Activated gamma-delta T cell treated with anti-CD3 and anti-CD28 coated beads, Interleukin-2, amount 50 U/mL, for 16 hours (primary cell): ENCODE measurements around the gene DNAH7.
"Not testable (repeated sequence)": the region's sequence is repeated elsewhere in the genome, so short reads cannot be mapped to it uniquely, and the experiment has no call there.

Experiments used
- DNase-seq: peaks from one replicate; pipeline ENCODE4 v3.0.0-alpha.2; 2020; ENCODE audit warnings: low read depth

Gene DNAH7

DNA sequence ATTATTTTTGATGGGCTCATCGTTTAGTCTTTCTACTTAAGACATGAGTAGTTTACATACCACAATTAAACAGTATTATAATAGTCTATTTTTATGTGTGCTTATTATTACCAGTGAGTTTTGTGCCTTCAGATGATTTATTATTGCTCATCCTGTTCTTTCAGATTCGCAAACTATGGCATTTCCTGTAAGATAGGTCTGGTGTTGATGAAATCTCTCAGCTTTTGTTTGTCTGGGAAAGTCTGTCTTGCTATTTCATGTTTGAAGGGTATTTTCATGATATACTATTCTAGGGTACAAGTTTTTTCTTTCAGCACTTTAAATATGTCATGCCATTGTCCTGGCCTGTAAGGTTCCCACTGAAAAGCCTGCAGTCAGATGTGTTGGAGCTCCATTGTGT is 101.3 kb downstream of the DNAH7 start:
- no peak for DNase-seq

DNA sequence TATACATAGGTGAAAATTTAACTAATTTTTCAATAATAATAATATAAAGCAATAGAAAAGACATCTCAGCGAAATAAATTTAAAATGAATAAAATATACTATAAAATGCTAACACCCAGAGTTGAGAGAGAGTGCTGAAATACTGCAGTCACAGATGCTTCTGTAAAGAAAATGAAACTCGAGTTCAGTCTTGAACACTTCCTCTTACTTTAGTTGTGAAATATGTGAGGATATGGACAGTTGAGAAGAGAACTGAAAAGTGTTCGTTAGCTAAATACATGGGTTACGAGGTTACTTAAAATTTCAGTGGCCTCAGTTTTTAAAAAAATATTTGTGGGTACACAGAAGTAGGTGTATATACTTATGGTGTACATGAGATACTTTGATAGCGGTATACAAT is 106.8 kb downstream of the DNAH7 start:
- no peak for DNase-seq

DNA sequence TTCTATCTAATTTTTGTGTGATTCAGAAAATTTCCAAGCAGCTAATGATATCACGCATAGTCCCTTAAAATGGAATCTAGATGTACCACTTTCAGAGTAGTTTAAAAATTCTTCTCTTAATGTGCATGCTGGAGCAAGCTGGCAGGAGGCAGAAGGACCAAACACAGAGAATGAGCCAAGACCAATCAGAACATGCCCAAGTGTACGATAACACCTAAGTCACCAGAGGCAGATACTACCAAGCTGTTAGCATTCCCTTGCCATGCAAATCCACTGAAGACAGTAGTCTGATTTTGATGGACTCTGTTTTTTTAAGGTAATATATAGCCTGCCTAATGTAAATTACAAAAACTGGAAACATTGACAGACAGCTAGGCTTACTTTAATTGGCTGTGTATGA is 109.3 kb downstream of the DNAH7 start:
- DNase-seq = no peak

DNA sequence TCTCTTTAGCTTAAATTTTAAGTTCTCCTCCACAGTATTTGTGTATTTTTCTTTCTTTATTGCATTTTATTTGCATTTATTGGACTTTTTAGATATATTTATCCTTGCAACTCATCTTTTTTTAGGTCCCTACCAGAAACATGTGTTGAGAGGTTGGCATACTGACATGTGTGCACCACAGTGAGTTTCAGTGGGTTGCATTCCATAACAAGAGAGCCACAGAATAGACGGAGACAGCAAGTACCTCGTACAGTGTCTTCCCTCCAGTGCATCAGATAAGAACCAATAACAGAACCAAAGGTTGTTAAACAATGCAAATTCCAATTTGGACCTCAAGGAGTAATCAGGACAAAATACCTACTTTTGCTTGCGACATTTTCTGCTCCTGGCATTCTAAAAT is 111.9 kb downstream of the DNAH7 start:
- no peak for DNase-seq

DNA sequence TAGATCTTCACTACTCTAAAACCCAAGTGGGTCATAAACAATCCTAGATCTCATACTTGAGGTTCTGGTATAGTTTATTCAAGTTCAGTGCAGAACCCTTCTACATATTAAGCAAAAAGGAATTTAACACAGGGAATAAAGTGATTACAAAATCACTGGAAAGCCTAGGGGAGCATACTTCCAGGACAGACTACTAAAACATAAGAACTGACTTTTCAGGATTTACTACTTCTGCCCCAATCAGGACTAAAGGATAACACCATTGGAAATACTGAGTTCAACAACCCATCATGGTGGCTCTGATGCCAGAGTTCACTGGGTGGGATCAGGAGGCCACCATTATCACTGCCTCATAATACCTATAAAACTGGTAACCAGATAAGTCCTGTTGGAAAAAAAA is 123.6 kb downstream of the DNAH7 start:
- no peak for DNase-seq

DNA sequence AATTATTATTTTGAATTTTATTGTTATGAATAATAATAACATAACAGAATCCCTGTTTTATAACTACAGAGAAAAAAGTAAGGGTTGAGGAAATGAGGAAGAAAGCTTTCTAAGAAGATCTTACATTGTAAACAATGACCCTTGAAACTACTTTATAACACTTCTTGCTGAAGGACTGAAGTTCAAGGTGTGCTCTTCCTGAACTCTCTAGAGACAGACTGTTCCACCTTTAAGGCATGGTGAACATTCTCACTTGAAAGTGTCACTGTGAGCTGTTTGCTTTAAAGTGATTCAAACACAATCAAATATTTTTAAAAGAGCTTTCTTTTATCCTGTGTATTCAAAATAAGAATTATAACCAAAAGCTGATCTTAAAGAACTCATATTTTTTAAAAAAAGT is 131.5 kb downstream of the DNAH7 start:
- no peak for DNase-seq

DNA sequence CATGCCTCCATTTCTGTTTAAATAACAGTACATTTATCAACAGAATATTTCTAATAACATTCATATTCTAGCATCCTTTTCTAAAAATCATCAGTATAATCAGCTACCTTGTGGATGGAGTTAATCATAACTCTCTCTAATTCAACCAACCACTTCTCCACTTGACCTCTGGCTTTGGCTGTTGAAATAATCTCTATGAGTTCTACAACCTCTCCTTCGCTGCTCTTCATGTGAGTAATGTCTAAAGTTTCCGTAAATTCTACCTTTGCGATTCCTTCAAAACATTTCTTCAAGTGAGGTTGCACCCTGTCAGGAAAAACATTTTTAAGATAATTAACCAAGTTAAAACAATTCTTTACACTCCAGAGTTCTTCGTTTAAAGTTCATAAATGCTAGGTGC is 134.2 kb downstream of the DNAH7 start:
- DNase-seq = no peak

DNA sequence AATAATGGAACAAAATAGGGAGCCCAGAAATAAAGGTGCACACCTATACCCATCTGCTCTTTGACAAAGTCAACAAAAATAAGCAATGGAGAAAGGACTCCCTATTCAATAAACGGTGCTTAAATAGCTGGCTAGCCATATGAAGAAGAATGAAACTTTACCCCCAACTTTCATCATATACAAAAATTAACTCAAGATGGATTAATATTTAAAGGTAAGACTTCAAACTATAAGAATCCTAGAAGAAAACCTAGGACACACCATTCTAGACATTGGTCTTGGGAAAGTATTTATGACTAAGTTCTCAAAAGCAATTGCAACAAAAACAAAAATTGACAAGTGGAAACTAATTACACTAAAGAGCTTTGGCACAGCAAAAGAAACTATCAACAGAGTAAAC is 139.1 kb downstream of the DNAH7 start:
- no peak for DNase-seq

DNA sequence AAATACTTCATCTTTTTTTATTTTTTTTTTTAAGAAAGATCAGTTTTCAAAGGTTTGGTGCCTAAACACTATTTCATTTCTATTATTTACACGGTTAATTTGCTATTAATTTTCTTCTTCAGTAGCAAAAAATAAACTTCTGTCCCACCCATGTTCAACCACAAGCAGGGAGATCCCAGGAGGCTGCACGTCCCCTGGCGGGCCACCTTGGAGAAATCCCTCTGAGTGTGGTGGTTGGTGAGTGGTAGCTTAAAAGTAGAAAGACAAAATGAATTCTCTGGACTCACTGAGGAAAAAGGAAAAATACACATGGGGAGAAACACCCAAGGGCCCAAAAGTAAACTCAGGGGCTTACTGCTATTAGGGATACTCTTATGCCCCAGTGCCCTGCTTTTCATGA is 143.5 kb downstream of the DNAH7 start:
- no peak for DNase-seq

DNA sequence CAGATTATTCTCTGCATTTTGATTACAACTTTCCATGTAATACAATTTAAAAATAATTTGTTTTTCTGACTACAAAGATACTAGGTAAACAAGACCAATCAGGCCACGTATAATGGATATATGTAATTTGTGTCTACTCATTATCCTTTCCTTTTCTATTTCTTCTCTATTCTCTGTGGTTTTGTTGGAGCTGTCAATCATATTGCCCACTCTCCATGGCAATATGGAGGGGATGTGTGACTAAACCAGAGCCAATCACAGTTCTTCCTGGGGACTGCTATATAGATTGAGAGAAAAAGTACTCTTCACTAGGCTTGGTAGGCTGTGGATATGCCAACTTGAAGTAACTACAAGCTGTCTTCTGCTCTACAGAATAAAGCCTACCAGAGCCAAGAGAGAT is 144.7 kb downstream of the DNAH7 start:
- DNase-seq = no peak

DNA sequence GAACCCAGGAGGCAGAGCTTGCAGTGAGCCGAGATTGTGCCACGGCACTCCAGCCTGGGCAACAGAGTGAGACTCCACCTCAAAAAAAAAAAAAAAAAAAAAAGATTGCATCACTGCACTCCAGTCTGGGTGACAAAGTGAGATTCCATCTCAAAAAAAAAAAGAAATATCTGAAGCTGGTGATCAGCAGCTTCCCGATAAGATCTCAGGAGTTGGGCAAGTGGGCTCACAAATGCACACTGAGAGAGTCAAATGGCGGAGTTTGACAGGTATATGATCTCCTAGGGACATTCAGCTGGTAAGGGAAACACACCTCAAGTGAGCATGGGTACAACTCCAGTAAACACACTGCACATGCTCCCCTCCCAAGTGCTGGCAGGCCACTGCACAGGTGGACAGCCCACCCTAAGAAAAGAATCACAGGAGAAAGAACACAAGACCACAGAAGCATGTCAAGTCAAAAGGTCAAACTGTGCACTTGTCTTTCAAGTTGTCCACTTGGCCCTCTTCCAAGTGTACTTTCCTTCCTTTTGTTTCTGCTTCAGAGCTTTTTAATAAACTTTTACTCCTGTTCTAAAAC is 151.5 kb downstream of the DNAH7 start:
- DNase-seq = not testable (repeated sequence)

DNA sequence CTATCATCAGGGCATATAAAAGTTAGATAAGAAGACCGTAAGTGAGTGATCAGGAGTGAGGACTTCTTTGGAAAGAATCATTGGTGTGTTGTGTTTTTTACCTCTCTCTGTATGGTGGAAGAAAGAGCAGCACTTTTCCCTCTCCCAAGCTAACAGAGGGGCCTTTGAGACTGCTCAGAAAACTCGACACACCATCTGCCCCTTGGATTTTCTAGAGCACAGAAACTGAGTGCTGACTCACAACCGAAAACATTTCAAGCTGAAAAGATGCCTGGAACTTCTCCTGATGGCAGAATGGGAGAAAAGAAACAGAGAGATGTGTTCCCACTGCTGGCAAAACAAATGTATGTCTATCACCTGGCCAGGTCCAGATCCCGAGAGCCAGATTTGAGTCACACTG is 156.6 kb downstream of the DNAH7 start:
- no peak for DNase-seq

DNA sequence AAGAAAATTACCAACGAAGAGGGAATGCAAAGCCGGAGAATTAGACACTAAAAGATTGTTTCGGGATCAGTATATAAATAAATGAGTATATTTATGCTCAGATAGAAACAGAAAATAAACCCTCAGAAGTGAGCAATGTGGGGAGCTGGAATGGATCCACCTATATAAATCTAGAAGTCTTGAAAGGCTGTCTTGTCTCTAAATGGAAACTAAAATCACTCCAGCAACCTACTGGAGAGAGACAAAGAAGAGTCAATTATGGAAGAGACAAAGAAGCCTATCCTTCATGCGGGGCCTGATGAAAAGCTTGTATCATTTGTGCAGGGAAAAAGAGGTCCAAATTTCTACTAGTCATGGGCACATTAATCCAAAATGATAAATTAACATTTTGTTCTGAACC is 158.1 kb downstream of the DNAH7 start:
- DNase-seq = no peak

DNA sequence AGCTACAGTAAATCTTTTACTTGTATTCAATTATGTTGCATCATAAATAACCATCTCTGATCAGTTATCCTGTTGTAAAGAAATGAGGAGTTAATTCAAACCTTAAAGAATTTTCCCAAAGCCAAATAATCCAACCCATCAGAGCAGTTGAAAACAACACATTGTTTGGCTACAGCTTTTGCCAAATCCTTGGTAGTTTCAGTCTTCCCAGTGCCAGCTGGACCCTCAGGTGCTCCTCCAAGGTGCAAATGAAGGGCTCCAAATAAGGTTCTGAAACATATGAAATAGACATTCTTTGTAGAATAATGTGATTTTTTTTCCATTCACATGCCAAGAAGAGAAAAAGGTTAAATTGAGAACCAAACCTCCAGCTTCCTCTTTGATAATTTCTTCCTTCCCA is 158.7 kb downstream of the DNAH7 start:
- DNase-seq = no peak

DNA sequence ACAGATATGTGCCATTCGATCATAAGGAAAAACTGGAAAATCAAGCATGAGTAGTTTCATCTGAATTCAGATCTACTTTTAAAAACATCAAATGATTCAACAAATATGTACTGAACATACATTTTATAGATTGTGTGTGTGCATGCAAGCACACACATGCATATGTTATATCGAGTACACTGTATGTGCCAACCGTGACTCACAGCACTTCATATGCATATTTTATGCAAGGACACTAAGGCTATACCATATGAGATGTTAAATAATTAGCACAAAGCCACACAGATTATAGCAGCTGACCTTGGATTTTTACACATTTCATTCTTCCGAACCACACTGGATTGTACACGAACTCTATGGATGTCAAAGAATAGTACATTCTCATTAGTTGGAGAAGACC is 161.2 kb downstream of the DNAH7 start:
- DNase-seq = no peak

DNA sequence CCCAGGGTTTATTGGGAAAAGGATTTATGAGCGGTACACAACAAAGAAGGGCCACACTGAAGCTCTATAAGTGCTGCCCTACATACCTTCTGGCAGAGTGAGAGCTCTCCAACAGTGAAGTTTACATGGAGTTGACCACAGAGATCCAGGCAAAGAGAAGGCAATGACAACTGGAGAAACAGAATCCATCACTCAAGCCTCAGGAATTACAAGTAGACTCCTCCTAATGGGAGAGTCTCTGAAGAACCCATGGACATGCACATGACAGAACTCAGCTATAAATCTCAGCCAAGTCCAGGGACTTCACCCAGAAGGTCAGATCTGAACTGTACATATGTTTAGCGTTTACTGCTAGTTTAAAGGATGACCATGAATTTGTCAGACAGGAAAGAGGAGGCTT is 164.7 kb downstream of the DNAH7 start:
- DNase-seq = no peak

DNA sequence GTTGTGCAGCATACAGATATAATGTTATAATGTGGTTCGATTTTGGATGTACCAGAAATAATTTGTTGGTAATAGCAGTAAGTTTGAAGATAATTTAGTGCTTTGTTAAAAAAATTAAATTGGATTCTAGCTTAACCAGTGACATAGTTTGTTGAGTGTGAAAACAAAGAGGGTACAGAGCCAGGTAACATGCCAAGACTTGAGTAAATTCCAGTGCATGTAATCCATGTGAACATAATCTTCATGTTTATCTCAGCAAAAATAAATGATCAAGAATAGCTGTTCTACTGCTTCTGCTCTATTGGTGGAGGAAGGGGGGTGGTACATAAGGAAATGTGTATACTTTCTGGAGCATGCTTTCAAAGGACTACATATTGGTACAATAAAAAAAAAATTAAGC is 165.8 kb downstream of the DNAH7 start:
- no peak for DNase-seq

DNA sequence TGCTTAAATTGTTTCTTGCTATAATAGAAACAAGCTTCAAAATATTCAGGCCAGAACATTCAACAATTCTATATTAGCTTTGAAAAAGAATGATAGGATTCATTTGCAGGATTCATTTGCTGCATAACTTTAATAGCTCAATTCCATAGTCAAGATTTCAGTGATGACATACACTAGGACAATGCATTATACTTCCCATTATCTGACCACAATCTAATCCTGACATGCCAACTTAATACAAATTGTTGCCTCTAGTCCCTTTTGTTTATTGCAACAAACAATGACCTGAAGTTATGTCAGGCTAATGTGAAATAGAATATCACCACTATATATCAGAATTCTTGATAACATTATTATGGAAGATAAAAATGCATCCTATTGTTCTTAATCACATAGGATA is 169.4 kb downstream of the DNAH7 start:
- DNase-seq = no peak

DNA sequence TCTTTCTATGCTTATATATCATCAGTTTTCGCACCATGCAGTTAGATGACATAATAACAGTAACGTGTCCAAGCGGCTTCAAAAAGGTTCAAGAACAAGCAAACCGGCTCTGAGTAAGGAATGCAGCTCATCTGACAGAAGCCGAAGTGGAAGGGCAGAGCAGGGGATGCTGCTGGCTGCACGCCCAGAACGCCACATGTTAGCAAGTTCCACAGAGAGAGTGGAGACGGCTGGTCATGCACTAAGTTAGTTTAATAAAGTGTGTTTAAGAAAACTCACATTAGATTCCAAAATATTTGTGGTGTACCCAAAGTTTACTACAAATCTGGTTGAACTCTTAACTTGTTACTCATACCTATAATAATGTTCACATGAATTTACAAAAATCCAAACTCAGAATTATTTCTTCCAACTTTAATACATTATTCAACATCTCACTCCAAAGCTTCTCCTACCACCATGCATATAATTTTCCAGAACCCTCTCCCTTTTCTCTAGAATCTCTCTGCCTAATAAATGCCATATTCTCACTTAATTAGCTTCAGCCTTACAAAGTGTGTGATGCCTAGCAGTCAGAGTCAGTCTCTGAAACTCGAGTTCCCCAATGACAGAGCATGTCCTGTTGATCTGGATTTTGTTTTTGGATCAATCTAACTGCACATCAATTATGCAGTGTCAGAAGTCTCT is 170.0 kb downstream of the DNAH7 start:
- no peak for DNase-seq

DNA sequence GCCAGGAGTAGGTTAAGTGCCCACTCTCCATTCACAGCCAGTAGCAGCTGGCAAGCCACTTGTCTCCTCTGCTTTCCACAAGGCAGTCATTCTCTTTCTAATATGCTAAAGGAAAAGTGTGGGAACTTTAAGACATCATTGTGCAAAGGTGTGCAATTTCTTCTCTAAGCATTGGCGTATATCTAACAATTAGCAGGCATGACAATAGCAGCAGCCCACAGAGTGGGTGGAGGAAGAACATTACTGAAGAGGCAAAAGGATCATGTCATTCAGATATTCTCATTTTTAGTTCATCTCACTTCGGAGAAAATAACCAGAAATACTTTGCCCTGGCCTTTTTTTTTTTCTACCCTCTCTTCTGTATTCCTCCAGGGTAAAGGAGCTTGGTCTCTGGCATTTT is 177.6 kb downstream of the DNAH7 start:
- DNase-seq = no peak

DNA sequence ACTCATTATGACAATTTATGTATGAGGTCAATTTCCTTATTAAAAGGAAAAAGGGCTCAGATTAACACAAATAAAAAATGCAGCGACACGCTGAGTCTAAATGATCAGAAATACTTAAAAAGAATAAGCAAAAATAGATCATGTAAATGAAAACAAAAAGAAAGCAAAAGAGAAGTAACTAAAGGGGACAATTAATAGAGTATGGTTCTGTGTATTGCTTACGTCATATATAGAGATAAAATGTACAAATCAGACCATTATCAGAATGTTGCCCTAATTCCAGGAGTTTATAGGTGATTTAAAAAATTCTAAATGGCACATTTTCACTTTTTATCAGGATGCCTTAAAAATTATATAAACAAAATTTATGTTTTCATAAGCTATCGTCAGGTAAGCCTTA is 189.5 kb downstream of the DNAH7 start:
- DNase-seq = no peak

DNA sequence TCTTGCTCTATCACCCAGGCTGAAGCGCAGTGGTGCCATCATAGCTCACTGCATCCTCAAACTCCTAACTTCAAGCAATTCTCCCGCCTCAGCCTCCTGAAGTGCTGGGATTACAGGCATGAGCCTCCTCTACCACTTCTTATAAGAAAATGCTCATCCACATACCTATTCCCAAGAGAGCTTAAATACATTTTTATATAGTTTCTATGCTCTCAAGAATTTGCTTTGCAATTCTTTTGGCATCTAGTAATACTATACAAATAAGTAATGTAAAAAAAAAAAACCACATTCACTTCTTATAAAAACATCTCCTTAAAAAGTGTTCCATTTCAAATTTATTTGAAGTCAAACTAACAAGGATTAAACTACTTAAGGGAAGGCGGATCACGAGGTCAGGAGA is 197.3 kb downstream of the DNAH7 start:
- no peak for DNase-seq

DNA sequence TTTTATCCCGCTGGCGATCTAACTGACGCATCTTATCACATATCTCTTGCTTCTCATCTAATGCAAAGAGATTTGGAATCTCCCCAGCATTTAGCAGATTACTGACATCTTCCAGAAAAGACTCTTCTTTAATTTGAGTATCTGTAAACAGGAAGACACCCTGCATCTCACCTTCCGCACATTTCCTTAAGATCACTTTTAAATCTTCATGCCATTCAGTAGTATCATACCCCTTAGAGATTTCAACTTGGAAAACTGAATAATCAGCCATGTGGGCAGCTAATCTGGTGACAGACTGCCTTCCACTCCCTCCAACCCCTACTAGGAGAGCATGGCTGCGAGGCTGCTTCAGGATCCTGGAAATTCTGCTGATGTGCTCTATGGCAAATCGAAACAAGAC is 204.3 kb downstream of the DNAH7 start:
- DNase-seq = no peak

DNA sequence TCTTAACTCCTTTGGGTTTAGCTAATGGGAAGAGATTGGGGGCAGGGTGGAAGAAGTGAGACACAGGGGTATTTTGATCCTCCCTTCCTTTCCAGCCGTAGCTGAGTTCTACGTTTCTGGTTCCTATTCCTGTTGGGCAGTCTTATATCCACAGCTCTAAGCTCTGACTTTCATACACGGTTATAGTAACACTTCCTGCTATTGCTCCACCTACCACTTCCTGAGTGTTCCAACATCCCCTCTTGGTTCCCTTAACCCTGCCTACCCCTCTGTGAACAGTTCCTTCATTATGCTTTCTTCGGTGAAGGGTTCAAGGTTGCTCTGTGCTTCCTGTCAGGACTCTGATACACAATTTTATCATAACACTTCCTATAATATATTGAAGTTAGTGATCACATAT is 205.1 kb downstream of the DNAH7 start:
- DNase-seq = no peak

DNA sequence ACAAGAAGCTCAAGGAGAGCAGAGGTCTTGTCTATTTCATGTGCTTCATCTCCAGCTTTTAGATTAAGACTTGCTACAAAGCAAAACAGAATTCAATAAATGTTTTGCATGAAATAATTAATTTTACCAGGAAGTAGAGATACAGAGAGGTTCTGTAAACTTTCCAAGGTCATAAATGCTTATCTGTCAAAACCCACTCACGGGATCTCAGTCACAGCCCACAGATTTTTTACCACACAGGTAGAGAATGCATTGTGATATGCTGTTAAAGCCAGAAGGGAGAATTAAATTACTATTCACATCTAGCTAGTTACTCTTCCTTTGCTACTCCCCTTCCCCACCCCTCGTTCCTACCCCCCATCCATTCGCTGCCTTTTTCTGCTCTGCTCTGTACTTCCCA is 205.5 kb downstream of the DNAH7 start:
- no peak for DNase-seq
